GM13976 (cell line): ENCODE results near the gene HECTD1.

Source experiments
- DNase-seq: peaks from one replicate; pipeline ENCODE4 v3.0.0; 2012; ENCODE audit warnings: low spot score
- CTCF ChIP-seq: IDR thresholded peaks from 2 replicates; pipeline ENCODE4 v1.5.1; 2012; ENCODE audit warnings: borderline replicate concordance, mild to moderate bottlenecking; ENCODE audit not compliant: insufficient read depth; ENCODE audit errors: extremely low read depth, missing control alignments, control extremely low read depth
- in situ Hi-C: fragments of 300-500 bp; cut with MboI; formaldehyde crosslinking; loops from one replicate; pipeline ENCODE4 v1.12.0; 2022; ENCODE audit warnings: low sequenced_read_pairs, mixed read lengths, inconsistent platforms; ENCODE audit not compliant: unreplicated experiment

Gene HECTD1

GRCh38 chr14:31051023-31051422, 156.6 kb downstream of the HECTD1 start:
- no peak for TF ChIP-seq CTCF
- DNase-seq: no peak
- in situ Hi-C loops: no loop called here
